ENCODE data around the gene RBM38.

DNA sequence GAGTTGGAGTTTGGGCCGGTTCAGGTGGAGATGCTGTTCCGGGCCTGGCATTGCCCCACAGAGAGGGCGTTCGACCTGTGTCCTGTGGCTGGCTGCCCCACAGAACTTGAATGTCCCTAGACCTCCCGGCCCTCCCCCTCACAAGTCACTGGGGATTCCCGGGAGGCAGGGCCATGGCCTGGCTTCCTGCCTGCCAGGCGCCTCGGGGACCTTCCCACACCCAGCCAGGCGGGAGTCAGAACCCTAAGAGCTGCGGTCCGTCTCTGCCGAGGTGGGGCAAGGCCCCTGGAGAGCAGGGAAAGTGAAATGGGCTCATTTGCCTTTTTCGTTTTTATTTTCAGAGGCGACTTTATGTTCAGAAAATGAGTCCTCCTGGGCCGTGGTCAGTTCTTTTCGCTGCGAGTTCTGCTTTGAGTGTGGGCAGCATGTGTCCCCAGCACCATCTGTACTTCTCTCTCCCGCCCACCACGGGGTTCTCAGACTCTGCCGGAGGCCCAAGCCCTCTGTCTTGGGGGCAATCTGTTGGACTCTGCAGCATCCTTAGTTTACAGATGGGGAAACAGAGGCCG, 8.5 kb downstream of the RBM38 start:
- TF ChIP-seq, protein P1, sequence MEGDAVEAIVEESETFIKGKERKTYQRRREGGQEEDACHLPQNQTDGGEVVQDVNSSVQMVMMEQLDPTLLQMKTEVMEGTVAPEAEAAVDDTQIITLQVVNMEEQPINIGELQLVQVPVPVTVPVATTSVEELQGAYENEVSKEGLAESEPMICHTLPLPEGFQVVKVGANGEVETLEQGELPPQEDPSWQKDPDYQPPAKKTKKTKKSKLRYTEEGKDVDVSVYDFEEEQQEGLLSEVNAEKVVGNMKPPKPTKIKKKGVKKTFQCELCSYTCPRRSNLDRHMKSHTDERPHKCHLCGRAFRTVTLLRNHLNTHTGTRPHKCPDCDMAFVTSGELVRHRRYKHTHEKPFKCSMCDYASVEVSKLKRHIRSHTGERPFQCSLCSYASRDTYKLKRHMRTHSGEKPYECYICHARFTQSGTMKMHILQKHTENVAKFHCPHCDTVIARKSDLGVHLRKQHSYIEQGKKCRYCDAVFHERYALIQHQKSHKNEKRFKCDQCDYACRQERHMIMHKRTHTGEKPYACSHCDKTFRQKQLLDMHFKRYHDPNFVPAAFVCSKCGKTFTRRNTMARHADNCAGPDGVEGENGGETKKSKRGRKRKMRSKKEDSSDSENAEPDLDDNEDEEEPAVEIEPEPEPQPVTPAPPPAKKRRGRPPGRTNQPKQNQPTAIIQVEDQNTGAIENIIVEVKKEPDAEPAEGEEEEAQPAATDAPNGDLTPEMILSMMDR (conservative IDR thresholded peaks at IDR 0.05; ENCODE audit: low read depth, low read length) = no peak
- no peak for TF ChIP-seq EZH2 (IDR thresholded peaks at IDR 0.05; ENCODE audit: borderline replicate concordance, low read depth, low read length, poor library complexity, severe bottlenecking)

Data from A673 (cell line).